ENCODE results near the gene CACNA1H. TPM values are rescaled to one million over a fixed set of nuclear protein-coding genes. Genes with fewer than 3 reads are reported as not detected.

The CACNA1H gene
- total RNA-seq, 1 donor from 2014 or later, result 0.02 TPM

DNA sequence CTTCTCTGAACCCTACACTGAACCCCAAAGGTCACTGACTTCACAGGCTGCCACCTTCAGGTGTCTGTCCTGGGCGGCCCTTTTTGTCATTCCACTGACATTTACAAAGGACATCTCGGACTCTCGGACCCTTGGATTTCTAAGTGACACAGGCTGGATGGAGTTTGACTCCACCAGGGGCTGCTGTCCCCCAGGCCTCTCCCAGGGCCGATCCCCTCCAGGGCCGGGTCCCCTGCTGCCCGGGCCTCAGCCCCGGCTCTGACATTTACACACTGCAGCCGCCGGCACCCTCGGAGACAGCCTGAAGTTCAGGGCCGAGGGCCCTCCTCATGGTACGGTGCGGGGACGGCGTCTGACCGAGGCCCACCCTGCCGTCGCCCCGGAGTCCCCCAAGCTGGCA is 24.1 kb downstream of the CACNA1H start:
- H3K4me3 Mint-ChIP-seq, result no peak overlapping the region
- TF ChIP-seq CTCF (IDR thresholded peaks at IDR 0.05), result no peak
- no peak for ATAC-seq (ENCODE audit: low read depth)
- H3K36me3 Mint-ChIP-seq (ENCODE audit: low read depth), result no peaks in the 10 kb centered on the region
- no peaks in the 10 kb centered on the region for H3K4me1 Mint-ChIP-seq
- no peaks in the 10 kb centered on the region for H3K9me3 Mint-ChIP-seq
- ChIA-PET POLR2A (no interaction called here), CTCF (no interaction called here)
- no peak for DNase-seq
- H3K27me3 Mint-ChIP-seq, result no peaks in the 10 kb centered on the region
- intact Hi-C loops (cut with micrococcal nuclease), result no loop called here
- no peak overlapping the region for H3K27ac Mint-ChIP-seq

GRCh38 chr16:1177750-1178149 is 24.8 kb downstream of the CACNA1H start:
- intact Hi-C loops (cut with micrococcal nuclease), result no loop called here
- ChIA-PET POLR2A (no interaction called here), CTCF (no interaction called here)
- Mint-ChIP-seq H3K36me3 (ENCODE audit: low read depth) (no peaks in the 10 kb centered on the region), H3K9me3 (no peaks in the 10 kb centered on the region), H3K4me1 (no peaks in the 10 kb centered on the region), H3K4me3 (no peak overlapping the region), H3K27ac (no peak overlapping the region), H3K27me3 (no peaks in the 10 kb centered on the region)
- DNase-seq, result no peak
- no peak for TF ChIP-seq CTCF (IDR thresholded peaks at IDR 0.05)
- ATAC-seq (ENCODE audit: low read depth), result no peak

DNA sequence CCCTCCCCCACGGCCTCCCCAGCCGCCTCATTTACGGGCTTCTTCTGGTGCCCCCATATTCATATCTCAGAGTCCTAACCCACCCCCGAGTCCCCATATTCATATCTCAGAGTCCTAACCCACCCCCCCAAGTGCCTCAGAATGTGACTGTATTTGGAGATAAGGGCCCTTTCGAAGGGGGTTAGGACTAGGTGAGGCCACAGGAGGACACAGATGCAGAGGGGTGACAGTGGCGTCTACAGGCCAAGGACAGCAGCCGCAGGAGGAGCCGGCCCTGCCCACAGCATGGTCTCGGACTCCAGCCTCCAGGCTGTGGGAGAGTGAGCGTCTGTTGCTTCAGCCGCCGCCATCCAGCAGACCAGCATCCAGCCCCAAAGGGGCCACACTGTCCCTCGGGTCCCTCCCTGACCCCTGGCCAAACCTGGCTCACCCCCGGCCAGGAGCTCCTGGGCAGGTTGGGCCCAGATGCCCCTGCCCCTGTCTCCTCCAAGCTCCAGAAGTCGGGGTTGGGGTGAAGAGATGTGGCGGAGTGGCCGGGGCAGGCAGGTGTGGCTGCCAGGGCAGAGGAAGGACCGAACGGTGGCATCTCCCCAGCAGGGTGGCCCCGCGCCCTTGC is 25.5 kb downstream of the CACNA1H start:
- Mint-ChIP-seq H3K27me3 (no peaks in the 10 kb centered on the region), H3K9me3 (no peaks in the 10 kb centered on the region), H3K27ac (no peak overlapping the region), H3K36me3 (ENCODE audit: low read depth) (no peaks in the 10 kb centered on the region), H3K4me3 (no peak overlapping the region), H3K4me1 (no peaks in the 10 kb centered on the region)
- POLR2A ChIA-PET, result no interaction called here
- intact Hi-C loops (cut with micrococcal nuclease), result no loop called here
- DNase-seq (no peak), ATAC-seq (ENCODE audit: low read depth) (no peak)
- CTCF ChIA-PET, result no interaction called here
- no peak for TF ChIP-seq CTCF (IDR thresholded peaks at IDR 0.05)

DNA sequence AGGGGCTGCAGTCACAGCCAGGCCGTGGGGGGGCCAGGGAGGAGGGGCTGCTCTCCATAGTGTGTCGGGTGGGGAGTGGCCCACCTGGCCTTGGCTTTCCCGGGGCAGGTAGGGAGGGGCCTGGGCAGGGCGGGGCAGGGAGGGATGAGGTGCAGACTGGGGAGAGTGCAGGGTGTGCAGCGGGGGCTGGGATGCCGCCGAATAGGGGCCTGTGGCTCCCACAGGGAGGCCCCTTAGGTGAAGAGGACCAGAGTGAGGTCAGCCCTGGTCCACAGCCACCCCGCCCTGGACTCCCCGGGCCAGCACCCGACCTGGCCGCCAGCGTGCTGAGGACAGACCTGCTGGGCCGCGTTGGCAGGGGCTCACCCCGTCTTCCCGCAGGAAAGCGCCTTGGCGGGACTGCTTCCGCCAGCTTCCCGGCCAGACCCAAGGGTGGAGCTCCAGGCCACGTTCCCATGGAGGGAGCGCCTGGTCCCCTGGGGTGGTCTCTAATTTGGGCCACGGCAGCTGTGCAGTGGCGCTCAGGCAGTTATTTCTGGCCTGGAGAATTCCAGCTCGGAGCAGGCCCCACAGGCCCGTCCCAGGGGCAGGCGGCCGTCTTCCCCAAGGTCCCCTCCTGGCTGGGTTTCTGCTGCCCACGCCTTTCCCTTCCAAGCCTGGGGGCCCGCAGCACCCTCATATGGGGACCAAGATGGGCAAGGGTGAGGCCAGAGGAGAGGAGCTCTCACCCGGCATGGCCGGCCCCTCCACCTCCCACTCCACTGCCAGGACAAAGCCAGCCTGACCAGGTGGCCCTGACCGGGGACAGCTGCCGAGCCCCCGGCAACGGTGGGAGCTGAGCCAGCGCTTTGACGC is 27.9 kb downstream of the CACNA1H start:
- no peaks in the 10 kb centered on the region for H3K4me1 Mint-ChIP-seq
- no peak for ATAC-seq (ENCODE audit: low read depth)
- POLR2A ChIA-PET, result no interaction called here
- no peaks in the 10 kb centered on the region for H3K27me3 Mint-ChIP-seq
- CTCF ChIA-PET, result no interaction called here
- H3K4me3 Mint-ChIP-seq, result no peak overlapping the region
- H3K27ac Mint-ChIP-seq, result no peak overlapping the region
- intact Hi-C loops (cut with micrococcal nuclease), result no loop called here
- TF ChIP-seq CTCF (IDR thresholded peaks at IDR 0.05), result no peak
- no peak for DNase-seq
- no peaks in the 10 kb centered on the region for H3K9me3 Mint-ChIP-seq
- no peaks in the 10 kb centered on the region for H3K36me3 Mint-ChIP-seq (ENCODE audit: low read depth)

DNA sequence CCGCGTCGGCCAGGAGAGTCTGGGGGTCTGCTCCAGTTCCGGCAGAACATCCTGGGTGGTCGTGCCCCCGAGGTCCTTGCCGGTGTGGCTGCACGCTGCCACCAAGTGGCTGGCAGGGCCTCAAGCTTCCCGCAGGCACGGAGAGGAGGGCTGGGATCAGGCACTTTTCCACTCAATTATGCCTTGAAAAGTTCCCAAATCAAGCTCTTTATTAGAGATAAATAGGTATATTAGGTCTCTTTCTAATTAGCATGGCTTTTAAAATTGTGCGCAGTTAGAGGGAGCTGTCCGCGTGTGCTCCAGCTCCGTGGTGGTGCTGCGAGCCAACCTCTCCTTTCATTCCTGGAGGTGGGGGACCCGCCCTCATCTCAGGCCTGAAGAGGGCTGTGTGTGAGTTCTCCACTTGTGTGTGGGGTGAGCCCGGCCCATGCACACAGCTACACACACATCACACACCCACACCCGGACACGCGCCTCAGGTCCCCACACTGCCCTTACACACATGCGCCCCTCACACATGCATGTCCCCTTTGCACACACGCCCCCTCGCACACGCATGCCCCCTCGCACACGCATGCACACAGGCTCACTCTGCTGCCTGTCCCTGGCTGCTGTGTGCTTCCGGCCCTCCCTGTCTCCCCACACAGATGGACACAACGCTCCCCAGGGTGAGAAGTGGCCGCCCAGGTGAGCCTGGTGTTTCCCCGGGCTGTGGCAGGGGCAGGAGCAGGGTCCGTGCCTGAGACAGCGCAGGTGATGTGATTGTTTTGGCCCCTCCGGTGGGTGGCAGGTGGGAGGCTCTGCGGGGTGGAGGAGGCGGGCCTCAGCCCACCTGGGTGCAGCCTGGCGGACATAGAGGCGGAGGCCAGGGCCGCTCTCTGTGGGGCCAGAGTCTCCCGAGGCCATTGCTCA is 28.8 kb downstream of the CACNA1H start:
- H3K4me1 Mint-ChIP-seq, result no peaks in the 10 kb centered on the region
- no peak overlapping the region for H3K4me3 Mint-ChIP-seq
- no peak for ATAC-seq (ENCODE audit: low read depth)
- no peaks in the 10 kb centered on the region for H3K36me3 Mint-ChIP-seq (ENCODE audit: low read depth)
- no peaks in the 10 kb centered on the region for H3K27me3 Mint-ChIP-seq
- no peak overlapping the region for H3K27ac Mint-ChIP-seq
- TF ChIP-seq CTCF (IDR thresholded peaks at IDR 0.05), result no peak
- CTCF ChIA-PET, result no interaction called here
- no peaks in the 10 kb centered on the region for H3K9me3 Mint-ChIP-seq
- POLR2A ChIA-PET, result no interaction called here
- intact Hi-C loops (cut with micrococcal nuclease), result no loop called here
- DNase-seq, result no peak
